Stimulated activated memory B cell treated with anti-CD40 and anti-IgM and Interleukin-4, amounts not matched to agents 10 μg/mL and 1 μg/mL and 100 μg/mL, for 72 hours (primary cell): ENCODE results near the gene SPAST.
"Not testable (repeated sequence)": the region's sequence is repeated elsewhere in the genome, so short reads cannot be mapped to it uniquely, and the experiment has no call there.

Source experiments
- ATAC-seq: fragments of 150-1000 bp; cut with Tn5 transposase; 2 replicates; pipeline ENCODE4 v1.10.0; 2021
- H3K27ac Mint-ChIP-seq: one replicate; pipeline ENCODE4 v1.8.0; 2022; ENCODE audit warnings: mild to moderate bottlenecking, mixed read lengths
- H3K27me3 Mint-ChIP-seq: one replicate; pipeline ENCODE4 v1.8.0; 2022; ENCODE audit warnings: mixed read lengths
- H3K36me3 Mint-ChIP-seq: one replicate; pipeline ENCODE4 v1.8.0; 2022; ENCODE audit warnings: mixed read lengths
- H3K4me1 Mint-ChIP-seq: one replicate; pipeline ENCODE4 v1.8.0; 2022; ENCODE audit warnings: mixed read lengths
- H3K4me3 Mint-ChIP-seq: one replicate; pipeline ENCODE4 v1.8.0; 2022; ENCODE audit warnings: mild to moderate bottlenecking, moderate library complexity, mixed read lengths
- H3K9me3 Mint-ChIP-seq: one replicate; pipeline ENCODE4 v1.8.0; 2022; ENCODE audit warnings: mixed read lengths

The SPAST gene, protein sequence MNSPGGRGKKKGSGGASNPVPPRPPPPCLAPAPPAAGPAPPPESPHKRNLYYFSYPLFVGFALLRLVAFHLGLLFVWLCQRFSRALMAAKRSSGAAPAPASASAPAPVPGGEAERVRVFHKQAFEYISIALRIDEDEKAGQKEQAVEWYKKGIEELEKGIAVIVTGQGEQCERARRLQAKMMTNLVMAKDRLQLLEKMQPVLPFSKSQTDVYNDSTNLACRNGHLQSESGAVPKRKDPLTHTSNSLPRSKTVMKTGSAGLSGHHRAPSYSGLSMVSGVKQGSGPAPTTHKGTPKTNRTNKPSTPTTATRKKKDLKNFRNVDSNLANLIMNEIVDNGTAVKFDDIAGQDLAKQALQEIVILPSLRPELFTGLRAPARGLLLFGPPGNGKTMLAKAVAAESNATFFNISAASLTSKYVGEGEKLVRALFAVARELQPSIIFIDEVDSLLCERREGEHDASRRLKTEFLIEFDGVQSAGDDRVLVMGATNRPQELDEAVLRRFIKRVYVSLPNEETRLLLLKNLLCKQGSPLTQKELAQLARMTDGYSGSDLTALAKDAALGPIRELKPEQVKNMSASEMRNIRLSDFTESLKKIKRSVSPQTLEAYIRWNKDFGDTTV

DNA sequence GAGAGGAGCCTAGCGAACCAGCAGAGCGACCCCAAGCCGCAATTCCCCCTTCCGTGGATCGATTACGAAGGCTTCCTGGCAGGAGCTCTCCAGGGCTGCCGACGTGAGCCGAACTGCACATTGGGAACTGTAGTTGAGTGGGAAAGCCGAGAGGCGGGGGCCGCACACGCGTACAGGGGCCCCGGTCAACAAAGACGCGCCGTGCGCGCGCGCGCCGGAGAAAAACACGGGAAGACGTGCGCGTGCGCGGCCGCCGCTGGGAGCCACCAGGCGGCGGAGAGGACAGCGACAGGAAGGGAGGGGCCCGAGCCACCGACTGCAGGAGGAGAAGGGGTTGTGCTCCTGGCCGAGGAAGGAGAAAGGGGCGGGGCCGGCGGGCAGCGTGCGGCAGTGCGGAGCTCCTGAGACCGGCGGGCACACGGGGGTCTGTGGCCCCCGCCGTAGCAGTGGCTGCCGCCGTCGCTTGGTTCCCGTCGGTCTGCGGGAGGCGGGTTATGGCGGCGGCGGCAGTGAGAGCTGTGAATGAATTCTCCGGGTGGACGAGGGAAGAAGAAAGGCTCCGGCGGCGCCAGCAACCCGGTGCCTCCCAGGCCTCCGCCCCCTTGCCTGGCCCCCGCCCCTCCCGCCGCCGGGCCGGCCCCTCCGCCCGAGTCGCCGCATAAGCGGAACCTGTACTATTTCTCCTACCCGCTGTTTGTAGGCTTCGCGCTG is at the start of gene SPAST:
Gene SPAST, plus strand, starts transcription at position 247 of the 711 bp plus-strand sequence. Its CDS starts 276 bp downstream, at position 523.
- H3K9me3 Mint-ChIP-seq: no peaks in the 10 kb centered on the region
- peak within 1 kb of the TSS; percentile 86 for H3K4me3 Mint-ChIP-seq
- ATAC-seq: peak; percentile 98
- no peaks in the 10 kb centered on the region for H3K36me3 Mint-ChIP-seq
- peaks cover 34% of the 10 kb centered on the region for H3K4me1 Mint-ChIP-seq
- H3K27ac Mint-ChIP-seq: peak within 1 kb of the TSS; percentile 83
- no peaks in the 10 kb centered on the region for H3K27me3 Mint-ChIP-seq

DNA sequence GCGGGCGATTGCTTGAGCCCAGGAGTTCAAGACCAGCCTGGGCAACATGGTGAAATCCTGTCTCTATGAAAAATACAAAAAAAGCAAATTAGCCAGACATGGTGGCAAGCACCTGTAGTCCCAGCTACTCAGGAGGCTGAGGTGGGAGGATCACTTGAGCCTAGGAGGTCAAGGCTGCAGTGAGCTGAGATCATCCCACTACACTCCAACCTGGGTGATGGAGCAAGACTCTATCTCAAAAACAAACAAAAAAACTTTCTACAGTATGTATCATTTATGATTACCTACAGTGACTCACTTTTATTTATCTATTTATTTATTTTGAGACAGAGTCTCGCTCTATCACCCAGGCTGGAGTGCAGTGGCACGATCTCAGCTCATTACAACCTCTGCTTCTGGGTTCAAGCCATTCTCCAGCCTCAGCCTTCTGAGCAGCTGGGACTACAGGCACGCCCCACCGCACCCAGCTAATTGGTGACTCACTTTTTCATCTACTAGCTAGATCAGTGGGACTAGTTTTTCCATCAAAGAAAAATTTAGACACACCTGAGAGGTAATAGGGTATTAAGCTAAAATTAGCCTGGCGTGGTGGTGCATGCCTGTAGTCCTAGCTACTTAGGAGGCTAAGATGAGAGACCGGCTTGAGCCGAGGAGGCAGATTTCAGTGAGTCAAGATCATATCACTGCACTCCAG is 44.4 kb upstream of the SPAST start:
- H3K9me3 Mint-ChIP-seq, ATAC-seq, H3K27ac Mint-ChIP-seq, H3K4me3 Mint-ChIP-seq, H3K4me1 Mint-ChIP-seq, H3K27me3 Mint-ChIP-seq: not testable (repeated sequence)
- H3K36me3 Mint-ChIP-seq: peaks cover 19% of the 10 kb centered on the region

DNA sequence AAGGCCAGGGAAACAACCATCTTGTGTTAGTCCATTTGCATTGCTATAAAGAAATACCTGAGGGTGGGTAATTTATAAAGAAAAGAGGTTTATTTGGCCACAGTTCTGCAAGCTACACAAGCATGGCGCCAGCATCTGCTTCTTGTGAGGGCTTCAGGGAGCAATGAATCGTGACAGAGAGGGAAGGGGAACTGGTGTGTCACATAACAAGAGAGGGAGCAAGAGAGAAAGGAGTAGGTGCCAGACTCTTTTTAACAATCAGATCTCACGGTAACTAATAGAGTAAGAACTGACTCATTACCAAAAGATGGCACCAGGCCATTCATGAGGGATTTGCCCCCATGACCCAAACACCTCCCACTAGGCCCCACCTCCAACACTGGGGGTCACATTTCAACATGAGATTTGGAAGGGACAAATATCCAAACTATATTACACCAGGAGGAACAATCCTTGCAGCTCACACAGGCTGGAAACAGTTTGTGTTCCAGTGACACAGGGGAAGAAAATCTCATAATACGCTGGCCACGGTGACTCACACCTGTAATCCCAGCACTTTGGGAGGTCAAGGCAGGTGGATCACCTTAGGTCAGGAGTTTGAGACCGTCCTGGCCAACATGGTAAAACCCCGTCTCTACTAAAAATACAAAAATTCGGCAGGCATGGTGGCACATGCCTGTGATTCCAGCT is 29.0 kb upstream of the SPAST start:
- peak; percentile 51 for ATAC-seq
- Mint-ChIP-seq H3K36me3 (peaks cover 34% of the 10 kb centered on the region), H3K27ac (peak overlapping the region; percentile 53), H3K4me1 (peaks cover 19% of the 10 kb centered on the region)
- not testable (repeated sequence) for H3K4me3 Mint-ChIP-seq, H3K9me3 Mint-ChIP-seq, H3K27me3 Mint-ChIP-seq

DNA sequence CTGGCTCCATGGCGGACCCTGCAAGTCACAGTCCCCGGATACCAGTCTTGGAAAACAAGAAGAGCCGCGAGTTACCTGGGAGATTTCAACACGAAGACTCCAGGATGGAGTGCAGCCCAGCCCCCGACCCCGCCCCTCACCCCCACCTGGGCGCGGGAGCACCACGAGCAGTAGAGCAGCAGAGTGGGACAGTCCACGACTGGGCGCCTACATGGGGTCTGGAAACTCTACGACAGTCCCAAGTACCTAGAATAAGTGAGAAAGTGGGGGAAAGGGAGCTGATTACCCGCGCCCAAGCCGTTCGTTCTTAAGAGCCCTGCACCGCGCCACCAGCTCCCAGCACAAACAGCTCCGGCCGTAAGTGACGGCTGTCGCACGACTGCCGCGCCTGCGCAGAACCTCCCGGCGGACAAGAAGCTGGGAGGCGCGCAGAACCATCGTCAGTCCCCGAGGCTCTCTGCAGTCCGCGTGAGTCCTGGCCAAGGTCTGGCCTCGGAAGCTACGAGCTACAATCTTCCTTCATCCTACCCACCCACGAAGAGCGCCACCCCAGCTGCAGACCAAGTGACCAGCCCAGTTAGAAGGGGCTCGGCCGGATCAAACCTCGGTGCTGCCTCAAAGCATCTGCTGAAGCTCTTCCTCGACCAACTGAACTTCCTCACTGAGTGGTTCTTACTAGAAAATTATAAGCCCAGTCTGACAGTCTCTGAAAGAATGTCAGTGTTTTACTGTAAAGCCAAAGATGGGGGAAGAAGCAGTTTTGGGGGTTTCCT is 23.7 kb upstream of the SPAST start, which contains the start of gene DPY30:
Gene DPY30, minus strand, starts transcription at position 359 of the 773 bp plus-strand sequence. Its CDS starts 349 bp downstream, at position 10.
- H3K36me3 Mint-ChIP-seq: no peaks in the 10 kb centered on the region
- peak within 1 kb of the TSS; percentile 92 for H3K27ac Mint-ChIP-seq
- H3K27me3 Mint-ChIP-seq: no peaks in the 10 kb centered on the region
- H3K4me3 Mint-ChIP-seq: peak within 1 kb of the TSS; percentile 87
- H3K4me1 Mint-ChIP-seq: no peaks in the 10 kb centered on the region
- peak; percentile 95 for ATAC-seq
- no peaks in the 10 kb centered on the region for H3K9me3 Mint-ChIP-seq

DNA sequence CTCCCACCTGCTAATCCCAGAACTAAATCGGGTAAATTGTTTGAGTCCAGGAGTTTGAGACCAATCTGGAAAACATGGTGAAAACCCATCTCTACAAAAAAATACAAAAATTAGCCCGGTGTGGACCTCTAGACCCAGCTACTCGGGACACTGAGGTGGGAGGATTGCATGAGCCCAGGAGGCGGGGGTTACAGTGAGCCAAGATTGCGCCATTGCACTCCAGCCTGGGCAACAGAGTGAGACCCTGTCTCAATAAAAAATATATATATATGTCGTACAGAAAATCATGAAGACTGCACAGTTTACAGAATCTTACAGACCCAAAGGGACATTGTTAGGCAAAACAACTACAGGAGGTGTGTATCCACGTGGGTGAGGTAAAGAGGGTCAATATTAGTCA is 19.8 kb upstream of the SPAST start:
- Mint-ChIP-seq H3K27ac (no peak overlapping the region), H3K4me3 (no peak overlapping the region), H3K9me3 (no peaks in the 10 kb centered on the region), H3K4me1 (no peaks in the 10 kb centered on the region), H3K27me3 (no peaks in the 10 kb centered on the region), H3K36me3 (no peaks in the 10 kb centered on the region)
- ATAC-seq: no peak

DNA sequence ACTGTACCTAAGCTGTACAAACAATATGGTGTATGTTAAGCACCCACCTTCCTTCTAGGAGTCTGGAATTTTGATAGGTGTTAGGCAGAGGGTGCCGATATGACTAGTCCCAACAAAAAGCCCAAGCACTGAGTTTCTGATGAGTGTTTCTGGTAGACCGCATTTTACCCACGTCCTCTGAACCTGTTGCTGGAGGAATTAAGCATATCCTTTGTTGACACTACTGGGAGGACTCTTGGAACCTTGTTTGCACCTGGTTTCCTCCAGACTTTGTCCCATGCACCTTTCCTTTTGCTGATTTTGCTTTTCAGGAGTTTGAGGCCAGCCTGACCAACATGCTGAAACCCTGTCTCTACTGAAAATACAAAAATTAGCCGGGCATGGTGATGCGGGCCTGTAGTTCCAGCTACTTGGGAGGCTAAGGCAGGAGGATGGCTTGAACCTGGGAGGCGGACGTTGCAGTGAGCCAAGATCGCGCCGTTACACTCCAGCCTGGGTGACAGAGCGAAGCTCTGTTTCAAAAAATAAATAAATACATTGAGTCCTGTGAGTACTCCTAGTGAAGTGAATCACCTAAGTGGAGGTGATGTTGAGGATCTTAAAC is 11.4 kb upstream of the SPAST start:
- ATAC-seq: no peak
- Mint-ChIP-seq H3K27ac (no peak overlapping the region), H3K27me3 (no peaks in the 10 kb centered on the region), H3K4me3 (no peak overlapping the region), H3K4me1 (no peaks in the 10 kb centered on the region), H3K36me3 (no peaks in the 10 kb centered on the region), H3K9me3 (no peaks in the 10 kb centered on the region)

DNA sequence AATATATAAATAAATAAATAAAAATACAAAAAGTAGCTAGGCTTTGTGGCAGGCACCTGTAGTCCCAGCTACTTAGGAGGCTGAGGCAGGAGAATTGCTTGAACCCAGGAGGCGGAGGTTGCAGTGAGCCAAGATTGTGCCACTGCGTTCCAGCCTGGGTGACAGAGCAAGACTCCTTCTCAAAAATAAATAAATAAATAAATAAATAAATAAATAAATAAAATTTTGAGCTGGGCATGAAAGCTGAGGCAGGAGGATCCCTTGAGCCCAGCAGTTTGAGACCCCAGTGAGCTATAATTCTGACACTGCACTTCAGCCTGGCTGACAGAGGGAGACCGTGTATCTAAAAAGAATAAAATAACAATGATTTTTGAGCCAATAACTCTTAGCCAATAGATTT is 8.8 kb upstream of the SPAST start:
- not testable (repeated sequence) for ATAC-seq

DNA sequence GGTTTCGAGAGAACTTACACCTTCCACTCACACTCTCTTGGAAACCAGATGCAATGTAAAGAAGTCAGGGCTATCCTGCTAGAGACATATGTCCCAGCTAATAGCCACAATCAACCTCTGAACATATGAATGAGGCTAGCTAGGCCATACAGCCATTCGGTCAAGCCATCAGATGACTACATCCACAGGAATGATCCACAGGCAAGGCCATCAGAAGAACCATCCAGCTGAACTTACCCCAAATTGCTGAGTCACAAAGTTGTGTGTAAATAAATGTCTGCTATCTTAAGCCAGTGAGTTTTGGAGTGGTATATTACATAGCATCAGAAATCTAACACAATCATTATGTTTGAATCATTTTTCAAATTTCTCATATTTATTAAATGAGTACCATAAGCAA is 5.2 kb upstream of the SPAST start:
- H3K36me3 Mint-ChIP-seq: no peaks in the 10 kb centered on the region
- no peaks in the 10 kb centered on the region for H3K9me3 Mint-ChIP-seq
- H3K27me3 Mint-ChIP-seq: no peaks in the 10 kb centered on the region
- H3K4me1 Mint-ChIP-seq: peaks cover 9% of the 10 kb centered on the region
- no peak for ATAC-seq
- no peak overlapping the region for H3K4me3 Mint-ChIP-seq
- no peak overlapping the region for H3K27ac Mint-ChIP-seq

More for the DNA sequence above, 8.8 kb upstream of the SPAST start:
- H3K9me3 Mint-ChIP-seq, H3K27ac Mint-ChIP-seq, H3K36me3 Mint-ChIP-seq, H3K4me1 Mint-ChIP-seq, H3K4me3 Mint-ChIP-seq, H3K27me3 Mint-ChIP-seq: not testable (repeated sequence)

DNA sequence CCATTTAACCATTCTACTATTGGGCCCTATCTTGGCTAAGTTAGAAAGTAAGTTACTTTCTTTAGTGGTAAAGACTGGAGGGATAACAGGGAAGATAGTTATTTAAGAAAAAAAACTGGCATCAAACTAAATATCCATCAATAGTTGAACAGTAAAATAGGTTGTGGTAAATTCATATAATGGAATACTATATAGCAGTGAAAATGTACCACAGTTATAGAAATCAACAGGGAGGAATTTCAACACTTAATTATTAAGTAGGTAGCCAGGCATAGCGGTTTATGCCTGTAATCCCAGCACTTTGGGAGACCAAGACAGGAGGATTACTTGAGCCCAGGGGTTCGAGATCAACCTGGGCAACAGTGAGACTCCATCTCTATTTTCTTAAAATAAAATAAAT is 3.1 kb upstream of the SPAST start:
- ATAC-seq: no peak
- H3K36me3 Mint-ChIP-seq: no peaks in the 10 kb centered on the region

DNA sequence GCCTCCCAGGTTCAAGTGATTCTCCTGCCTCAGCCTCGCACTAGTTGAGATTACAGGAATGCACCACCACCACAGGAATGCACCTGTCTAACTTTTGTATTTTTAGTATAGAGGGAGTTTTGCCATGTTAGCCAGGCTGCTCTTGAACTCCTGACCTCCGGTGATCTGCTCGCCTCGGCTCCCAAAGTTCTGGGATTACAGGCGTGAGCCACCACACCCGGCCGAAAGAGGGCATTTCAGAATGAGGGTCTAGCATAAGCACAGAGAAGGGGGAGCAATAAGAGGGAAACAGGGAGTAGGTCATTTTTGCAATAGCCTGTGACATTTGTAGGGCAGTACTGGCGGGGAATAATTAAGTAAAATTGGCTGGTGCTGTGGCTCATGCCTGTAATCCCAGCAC is 1.9 kb upstream of the SPAST start:
- Mint-ChIP-seq H3K27ac (no peak overlapping the region), H3K27me3 (no peaks in the 10 kb centered on the region), H3K9me3 (no peaks in the 10 kb centered on the region), H3K4me3 (no peak overlapping the region), H3K36me3 (no peaks in the 10 kb centered on the region), H3K4me1 (peaks cover 28% of the 10 kb centered on the region)
- ATAC-seq: no peak

More for the DNA sequence above, 3.1 kb upstream of the SPAST start:
- Mint-ChIP-seq H3K4me3 (no peak overlapping the region), H3K9me3 (no peaks in the 10 kb centered on the region), H3K27me3 (no peaks in the 10 kb centered on the region), H3K27ac (no peak overlapping the region), H3K4me1 (peaks cover 17% of the 10 kb centered on the region)

DNA sequence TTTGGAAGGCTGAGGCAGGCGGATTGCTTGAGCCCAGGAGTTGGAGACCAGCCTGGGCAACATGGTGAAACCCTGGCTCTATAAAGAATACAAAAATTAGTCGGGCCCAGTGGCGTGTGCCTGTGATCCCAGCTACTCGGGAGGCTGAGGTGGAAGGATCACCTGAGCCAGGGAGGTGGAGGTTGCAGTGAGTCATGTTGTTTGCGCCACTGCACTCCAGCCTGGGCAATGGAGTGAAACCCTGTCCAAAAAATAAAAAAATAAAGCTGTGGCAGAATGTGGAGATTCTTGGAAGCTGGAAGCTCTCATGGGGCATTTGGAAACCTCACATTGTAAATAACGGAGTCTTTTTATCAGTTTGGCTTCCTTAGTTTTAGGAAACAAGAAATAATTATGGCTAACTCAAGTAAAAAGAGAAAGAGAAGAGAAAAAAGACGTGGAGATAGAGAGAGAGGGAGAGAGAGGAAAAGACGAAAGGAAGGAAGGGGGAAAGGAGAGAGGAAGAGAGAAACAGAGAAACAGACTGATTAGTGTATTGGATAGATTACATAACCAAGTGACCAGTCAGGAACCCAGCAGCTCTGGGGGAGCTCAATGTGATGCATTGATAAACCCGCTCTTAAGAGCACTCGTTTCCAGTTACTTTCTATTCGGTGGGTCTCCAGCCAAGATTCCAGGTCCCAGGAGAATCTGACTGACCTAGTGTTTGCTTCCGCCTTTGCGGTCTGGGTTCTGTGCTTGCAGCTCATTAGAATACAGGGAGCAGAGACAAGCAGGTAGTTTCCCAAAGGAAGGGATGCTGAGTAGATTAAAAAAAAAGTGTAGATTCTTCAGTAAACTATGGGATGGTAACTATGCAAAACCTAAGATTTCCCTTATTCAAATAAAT is 1.1 kb upstream of the SPAST start:
- Mint-ChIP-seq H3K36me3 (no peaks in the 10 kb centered on the region), H3K4me3 (peak overlapping the region; percentile 86), H3K9me3 (no peaks in the 10 kb centered on the region), H3K27me3 (no peaks in the 10 kb centered on the region), H3K27ac (peak overlapping the region; percentile 83), H3K4me1 (peaks cover 32% of the 10 kb centered on the region)
- ATAC-seq: no peak

DNA sequence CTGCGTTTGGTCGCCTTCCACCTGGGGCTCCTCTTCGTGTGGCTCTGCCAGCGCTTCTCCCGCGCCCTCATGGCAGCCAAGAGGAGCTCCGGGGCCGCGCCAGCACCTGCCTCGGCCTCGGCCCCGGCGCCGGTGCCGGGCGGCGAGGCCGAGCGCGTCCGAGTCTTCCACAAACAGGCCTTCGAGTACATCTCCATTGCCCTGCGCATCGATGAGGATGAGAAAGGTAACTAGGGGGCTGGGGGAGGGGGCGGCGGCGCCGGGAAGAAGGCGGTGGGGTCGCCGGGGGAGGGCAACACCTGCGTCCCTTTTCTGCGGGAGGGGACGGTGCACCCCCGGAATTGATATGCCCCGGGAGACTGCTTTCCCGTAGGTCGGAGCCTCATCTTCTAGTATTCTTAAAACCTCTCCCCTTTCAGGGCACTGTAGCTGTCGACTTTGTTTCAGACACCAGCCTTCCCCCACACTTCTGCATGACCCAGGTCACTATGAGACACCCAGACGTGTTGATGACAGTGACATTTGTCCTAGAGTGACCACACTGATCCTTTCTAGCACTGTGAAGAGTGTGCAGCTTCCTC is 755 bp downstream of the SPAST start:
- peak overlapping the region; percentile 86 for H3K4me3 Mint-ChIP-seq
- peaks cover 34% of the 10 kb centered on the region for H3K4me1 Mint-ChIP-seq
- H3K27me3 Mint-ChIP-seq: no peaks in the 10 kb centered on the region
- ATAC-seq: peak; percentile 3
- no peaks in the 10 kb centered on the region for H3K9me3 Mint-ChIP-seq
- peak overlapping the region; percentile 83 for H3K27ac Mint-ChIP-seq
- H3K36me3 Mint-ChIP-seq: no peaks in the 10 kb centered on the region

DNA sequence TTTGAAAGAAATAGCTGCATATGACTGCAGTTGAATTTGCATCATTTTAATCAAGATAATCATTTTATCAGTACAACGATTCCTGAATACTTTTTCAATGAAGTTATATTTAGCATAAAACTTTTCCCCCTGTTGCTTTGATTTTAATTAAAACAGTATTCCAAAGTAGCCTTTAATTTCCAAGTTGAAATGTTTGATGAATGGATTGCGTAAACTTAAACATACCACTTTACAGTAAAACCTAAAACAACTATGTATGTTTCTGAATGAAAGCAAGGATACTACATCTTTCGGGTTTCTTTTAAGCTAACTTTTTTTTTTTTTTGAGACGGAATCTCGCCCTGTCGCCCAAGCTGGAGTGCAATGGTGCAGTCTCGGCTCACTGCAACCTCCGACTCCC is 1.4 kb downstream of the SPAST start:
- no peak for ATAC-seq
- peaks cover 34% of the 10 kb centered on the region for H3K4me1 Mint-ChIP-seq
- H3K4me3 Mint-ChIP-seq: peak overlapping the region; percentile 86
- no peaks in the 10 kb centered on the region for H3K27me3 Mint-ChIP-seq
- no peaks in the 10 kb centered on the region for H3K9me3 Mint-ChIP-seq
- H3K27ac Mint-ChIP-seq: peak overlapping the region; percentile 83
- no peaks in the 10 kb centered on the region for H3K36me3 Mint-ChIP-seq
